Retina (tissue), 1 donor: ENCODE measurements around the gene TMEM190.

Experiments
- DNase-seq: peaks from one replicate; pipeline ENCODE4 v3.0.0-alpha.2; 2016

The TMEM190 gene

GRCh38 chr19:55352549-55353145 lies 24.0 kb upstream of the TMEM190 start:
- no peak for DNase-seq

- no peak for DNase-seq
Observed at GRCh38 chr19:55353356-55353802, 23.2 kb upstream of the TMEM190 start.

- DNase-seq: peak; percentile 76
Observed at GRCh38 chr19:55353803-55354697, 22.6 kb upstream of the TMEM190 start.

- no peak for DNase-seq
Observed at GRCh38 chr19:55354698-55355212, 21.9 kb upstream of the TMEM190 start, which contains the start of gene COX6B2. Gene COX6B2 (minus strand): TSS chr19:55354719. CDS start chr19:55354521, 198 bp downstream.

GRCh38 chr19:55355213-55355821 lies 21.3 kb upstream of the TMEM190 start:
- no peak for DNase-seq

GRCh38 chr19:55358493-55358892 lies 18.1 kb upstream of the TMEM190 start:
- no peak for DNase-seq

- no peak for DNase-seq
Observed at GRCh38 chr19:55358943-55359908, 17.4 kb upstream of the TMEM190 start.

GRCh38 chr19:55360902-55361301 lies 15.7 kb upstream of the TMEM190 start:
- DNase-seq: no peak

- no peak for DNase-seq
Observed at GRCh38 chr19:55362174-55362989, 14.2 kb upstream of the TMEM190 start.

- DNase-seq: no peak
Observed at GRCh38 chr19:55362990-55363716, 13.5 kb upstream of the TMEM190 start, which contains the start of gene GARIN5B. Gene GARIN5B (minus strand): TSS chr19:55363260. CDS start chr19:55363066, 194 bp downstream.

- no peak for DNase-seq
Observed at GRCh38 chr19:55365245-55365644, 11.4 kb upstream of the TMEM190 start.

- no peak for DNase-seq
Observed at GRCh38 chr19:55365964-55366363, 10.7 kb upstream of the TMEM190 start.

- DNase-seq: no peak
Observed at GRCh38 chr19:55366790-55367189, 9.8 kb upstream of the TMEM190 start.

GRCh38 chr19:55368106-55368505 lies 8.5 kb upstream of the TMEM190 start:
- DNase-seq: no peak

GRCh38 chr19:55368701-55369563 lies 7.7 kb upstream of the TMEM190 start:
- peak; percentile 51 for DNase-seq

- peak; percentile 77 for DNase-seq
Observed at GRCh38 chr19:55369653-55370304, 6.8 kb upstream of the TMEM190 start.

GRCh38 chr19:55370305-55370988 lies 6.2 kb upstream of the TMEM190 start, which contains the start of gene IL11:
Gene IL11 (minus strand): TSS chr19:55370463. CDS start chr19:55370310, 153 bp downstream.
- no peak for DNase-seq
